ENCODE measurements around the gene PBXIP1.

PBXIP1 gene

DNA sequence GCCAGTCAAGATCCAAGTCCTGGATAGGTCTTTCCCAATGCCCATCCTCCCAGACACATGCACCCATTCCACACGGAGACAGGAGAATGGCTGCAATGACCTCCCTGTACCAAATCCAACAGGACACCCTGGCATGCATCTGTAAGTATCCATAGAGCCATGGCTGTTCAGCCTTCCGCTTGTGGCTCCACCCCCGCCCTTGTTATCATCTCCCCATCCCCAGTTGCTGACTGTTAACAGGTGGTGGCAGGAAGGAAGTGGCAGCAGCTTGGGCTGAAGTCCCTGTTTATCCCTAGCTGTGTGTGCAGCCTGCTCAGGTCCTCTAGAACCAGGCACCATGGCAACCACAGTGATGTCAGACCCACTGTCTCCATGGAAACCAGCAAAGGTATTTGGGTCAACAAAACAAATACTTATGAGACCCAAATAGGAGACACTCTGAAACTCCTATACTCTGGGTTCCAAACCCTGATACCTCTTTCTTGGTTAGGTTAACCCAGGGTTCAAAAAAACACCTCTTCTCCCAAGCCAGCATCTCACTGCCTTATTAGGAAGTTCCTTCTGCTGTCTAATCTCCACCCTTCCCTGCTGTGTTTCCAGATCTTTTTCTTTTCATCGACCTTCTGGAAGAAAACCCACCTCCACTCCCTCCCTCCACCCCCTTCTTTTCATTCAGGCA lies 721 bp downstream of the PBXIP1 start:
- peak; percentile 37 to 91 (median 75) for DNase-seq

DNA sequence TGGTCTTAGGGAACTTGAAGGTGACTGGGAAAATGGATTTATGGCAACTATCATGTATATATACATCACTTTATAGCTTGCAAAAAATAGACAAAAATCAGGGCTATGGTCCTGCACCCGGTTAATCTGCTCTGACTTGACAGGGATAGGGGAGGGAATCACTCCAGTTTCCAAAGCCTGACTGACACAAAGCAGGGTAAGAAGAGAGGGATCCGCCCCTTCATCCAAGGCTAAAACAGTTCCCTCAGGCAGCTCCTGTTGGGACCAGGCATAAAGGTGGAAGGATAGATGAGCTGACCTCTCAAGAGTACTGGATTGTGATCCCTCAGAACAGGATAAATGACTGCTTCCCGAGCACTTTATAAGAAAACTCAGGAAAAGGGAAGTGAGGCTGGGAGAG lies 1.4 kb downstream of the PBXIP1 start:
- peak in 1 of 3 experiments; percentile 37 for DNase-seq

DNA sequence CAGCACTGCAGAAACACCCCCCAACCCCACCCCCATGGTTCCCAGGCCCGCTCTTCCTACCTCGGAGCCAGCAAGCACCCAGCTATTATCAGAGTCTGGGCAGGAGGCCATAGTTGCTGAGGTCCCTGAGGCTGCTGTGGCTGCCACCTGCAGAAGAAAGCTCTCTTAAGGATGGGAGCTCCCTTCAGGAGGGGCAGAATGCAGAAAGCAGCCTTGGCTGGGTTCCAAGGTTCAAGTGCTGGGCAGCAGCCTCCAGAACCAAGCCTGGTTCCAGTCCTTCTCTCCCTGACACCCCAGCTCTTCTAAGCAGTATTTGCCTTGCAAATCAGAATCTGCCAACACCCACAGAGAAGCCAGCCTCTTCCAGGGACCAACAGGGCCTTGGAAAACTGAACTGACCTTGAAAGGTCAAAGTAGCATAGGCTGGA lies 2.3 kb downstream of the PBXIP1 start:
- DNase-seq = peak in 1 of 3 experiments; percentile 8

DNA sequence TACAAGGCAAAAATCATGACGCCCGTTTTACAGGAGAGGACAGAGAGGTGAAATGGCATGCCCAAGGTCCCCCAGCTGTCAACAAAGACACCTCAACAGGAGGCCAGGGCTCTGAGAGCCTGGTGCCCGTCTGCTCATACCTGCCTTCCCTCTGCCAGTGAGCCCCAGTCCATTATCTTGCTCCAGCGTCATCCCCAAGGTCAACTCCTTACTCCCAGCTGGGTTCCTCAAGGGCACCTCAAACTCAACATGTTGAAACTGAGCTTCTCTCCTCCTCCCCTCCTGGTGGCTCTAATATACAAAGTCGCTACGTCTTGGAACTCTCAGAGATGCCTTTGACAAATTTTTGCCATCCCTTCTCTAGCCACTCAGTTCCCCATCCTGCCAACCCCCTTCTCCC lies 3.2 kb downstream of the PBXIP1 start:
- no peak for DNase-seq

DNA sequence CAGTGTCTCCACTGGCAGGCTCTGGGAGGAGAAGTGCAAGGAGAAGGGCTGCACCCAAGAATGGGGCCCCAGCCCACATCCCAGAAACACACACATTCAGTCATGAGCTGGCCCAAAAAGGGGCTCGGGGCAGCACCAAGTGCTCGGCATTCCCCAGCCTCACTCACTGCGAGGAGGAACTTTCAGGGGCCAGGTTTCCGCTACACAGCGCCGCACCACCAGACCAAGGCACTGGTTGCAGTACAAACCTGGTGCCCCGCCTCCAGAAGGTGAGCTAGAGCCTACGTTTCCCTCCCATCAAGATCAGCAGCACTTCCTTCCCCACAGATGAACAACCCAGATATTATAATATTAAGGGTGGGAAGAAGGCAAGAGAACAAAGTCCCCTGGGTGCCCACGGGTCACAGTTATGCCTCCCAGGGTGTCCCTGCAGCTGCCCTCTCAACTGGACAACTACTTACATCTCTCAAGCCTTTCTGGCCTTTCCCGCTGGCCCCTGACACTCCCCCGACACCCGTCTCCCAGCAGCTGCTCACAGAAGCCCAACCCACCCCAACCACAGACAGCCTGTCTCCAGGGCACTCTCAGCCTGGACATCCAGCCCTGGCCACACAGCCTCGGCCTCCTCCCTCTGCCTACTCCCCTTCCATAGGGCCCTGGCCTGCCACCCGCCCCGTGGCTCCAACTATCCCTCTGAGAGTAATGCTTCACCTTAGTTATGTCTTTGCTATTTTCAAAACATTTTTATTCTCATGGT lies 3.8 kb downstream of the PBXIP1 start:
- no peak for DNase-seq

DNA sequence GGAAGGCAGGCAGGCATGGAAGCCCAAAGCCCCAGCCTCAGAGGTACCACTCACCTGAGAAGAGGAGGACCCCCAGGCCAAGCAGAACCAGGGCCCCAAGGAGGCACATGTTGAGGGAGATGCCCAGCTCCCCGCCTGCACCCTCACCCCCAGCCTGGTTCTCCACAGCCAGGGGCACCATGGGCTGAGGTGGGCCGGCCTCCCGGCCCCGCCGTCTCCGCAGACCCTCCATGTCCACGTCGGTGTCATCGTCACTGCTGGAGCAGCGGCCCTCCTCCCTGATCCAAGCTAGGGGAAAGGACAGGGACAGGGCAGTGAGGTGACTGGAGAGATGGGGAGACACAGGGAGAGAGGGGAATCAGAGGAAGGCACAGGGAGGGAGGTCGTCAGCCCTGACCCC lies 7.8 kb downstream of the PBXIP1 start:
- DNase-seq = no peak

DNA sequence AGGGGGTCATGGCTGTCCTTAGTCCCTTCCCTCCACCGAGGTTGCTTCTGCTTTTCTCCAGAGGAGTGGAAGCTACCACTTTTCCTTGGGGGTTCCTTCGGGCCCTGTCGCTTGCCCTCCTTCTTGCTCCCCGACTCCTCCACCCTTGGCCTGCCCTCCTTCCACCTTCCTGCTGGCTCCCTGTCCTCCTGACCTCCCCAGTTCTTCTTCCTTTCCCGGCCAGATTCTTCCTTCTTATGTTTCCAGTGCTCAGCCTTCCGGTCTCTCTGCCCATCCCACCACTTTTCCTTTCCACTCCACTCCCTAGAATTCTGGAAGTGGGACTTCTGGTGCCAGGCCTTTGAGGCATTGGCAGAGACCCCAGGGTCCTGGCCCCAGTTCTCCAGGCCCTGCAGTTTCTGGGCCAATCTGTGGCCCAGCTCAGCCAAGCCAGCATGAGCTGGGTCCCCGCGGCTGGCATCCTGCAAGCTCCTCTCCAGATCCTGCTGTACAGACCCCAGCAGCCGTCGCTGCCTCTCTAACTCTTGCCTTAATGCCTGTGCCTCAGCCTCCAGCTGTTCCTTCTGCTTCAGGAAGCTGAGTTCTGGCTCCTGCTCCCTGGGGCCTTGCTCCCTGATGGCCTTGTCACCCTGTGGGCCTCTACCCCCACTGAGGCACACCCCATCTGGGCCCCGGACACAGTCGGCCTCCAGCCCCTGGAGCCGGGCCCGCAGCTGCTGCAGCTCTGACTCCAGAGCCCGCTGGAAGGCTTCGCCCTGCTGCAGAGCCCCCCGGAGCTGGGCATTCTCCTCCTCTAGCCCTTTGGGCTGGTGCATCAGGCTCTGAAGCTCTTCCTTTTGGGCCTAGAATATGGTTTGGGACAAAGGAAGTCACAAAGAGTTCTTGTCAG lies 9.7 kb downstream of the PBXIP1 start:
- no peak for DNase-seq

DNA sequence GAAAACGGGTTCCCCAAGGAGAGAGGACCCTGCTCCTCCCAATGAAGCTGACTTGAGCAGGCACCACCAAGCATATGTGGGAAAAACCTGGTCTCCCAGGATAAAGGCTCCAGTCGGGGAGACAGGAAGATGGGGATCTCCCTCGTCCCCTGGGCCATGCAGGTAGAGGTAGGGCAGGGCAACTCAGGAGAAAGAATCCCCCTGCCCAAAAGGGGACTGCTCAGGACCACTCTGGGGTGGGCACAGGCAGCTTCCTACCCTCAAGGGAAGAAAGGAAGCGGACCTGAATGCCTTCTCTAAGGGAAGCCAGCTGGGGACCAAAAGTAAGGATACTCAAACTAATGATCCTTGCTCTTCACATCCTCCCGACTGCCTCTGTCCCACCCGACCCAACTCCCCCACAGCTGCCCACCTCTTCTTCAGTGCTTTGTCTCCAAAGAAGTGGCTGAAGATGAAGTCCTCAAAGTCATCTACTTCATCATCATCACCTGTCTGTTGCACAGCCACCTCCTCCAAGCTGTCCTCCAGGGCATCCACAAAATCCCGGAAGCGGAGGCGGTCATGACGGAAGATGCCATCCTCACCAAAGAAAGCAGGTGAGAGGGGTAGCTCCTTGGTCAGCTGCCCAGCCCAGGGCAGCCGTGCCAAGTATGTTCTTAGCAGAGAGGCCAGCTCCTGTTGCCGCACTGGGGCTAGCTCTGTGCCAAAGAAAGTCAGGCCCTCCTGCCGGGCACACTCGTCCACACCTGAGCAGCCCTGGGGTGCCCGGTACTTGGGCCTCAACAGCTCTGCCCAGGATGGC lies 10.5 kb downstream of the PBXIP1 start:
- DNase-seq = no peak

DNA sequence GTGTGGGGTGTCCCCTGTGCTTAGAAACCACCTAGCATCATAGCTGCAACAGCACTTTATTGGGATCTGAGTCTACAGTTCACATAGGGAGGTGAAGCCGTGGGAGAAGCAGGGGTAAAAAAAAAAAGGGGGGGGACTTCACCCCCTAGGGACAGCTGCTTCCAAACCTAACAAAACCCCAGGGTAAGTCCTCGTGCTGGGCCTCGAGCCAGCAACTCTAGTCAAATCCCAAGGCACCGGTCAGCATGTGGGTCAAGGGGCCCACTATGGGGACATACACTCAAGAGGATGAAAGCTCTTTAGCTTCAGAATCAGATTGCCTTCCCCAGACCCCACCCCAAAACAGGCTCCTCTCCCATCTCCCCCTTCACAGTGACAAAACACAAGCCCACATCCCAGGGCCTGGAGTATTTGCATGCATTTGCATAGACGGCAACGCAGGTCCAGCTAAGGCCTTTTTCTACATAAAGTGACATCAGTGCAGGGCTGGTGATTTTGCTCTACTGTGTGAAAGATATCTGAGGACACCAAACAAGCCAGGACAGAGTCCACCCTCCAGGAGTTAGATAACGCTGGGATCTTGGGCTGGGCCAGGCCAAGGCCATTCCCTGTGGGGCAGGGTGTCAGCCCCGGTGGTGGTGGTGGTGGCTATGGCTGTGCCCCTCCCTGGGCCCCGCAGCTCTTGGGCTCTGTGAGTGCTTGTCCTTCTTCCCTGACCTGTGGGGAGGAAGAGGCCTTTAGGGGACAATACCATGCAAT lies 11.3 kb downstream of the PBXIP1 start:
- no peak for DNase-seq

DNA sequence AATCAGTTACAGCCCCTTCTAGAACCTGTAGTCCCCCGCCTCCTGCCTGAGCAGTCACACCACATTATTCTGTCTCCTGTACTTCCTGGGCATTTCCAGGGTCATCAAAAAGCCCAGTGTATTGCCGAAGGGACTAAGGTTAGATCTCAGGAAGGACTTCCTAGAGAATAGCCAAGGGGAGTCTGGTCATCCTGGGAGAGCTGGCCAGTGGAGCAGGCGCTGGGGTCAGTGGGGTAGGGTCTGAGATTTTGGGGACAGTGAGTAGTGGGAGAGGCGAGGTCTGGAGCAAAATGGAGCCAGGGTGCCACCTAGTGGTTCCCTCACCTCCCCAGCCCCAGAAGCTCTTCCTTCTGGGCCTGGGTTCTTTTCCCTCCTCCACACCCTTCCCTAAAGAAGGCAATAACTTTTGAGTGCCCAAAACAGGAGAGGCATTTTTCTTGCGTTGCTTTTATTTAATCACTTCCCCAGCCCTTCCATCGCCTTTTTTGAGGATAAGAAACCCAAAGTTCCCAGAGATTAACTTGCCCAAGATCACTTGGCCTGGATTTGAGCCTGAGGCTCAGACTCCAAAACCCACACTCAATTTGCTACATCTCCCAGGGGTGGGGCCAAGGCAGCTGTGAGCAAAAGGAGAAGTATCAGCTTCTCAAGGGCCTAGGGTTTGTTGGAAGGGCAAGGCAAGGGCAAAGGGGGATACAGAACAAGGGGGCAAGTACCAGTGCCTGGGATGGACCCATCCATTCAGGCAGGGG lies 12.1 kb downstream of the PBXIP1 start:
- peak; percentile 40 to 60 (median 46) for DNase-seq

DNA sequence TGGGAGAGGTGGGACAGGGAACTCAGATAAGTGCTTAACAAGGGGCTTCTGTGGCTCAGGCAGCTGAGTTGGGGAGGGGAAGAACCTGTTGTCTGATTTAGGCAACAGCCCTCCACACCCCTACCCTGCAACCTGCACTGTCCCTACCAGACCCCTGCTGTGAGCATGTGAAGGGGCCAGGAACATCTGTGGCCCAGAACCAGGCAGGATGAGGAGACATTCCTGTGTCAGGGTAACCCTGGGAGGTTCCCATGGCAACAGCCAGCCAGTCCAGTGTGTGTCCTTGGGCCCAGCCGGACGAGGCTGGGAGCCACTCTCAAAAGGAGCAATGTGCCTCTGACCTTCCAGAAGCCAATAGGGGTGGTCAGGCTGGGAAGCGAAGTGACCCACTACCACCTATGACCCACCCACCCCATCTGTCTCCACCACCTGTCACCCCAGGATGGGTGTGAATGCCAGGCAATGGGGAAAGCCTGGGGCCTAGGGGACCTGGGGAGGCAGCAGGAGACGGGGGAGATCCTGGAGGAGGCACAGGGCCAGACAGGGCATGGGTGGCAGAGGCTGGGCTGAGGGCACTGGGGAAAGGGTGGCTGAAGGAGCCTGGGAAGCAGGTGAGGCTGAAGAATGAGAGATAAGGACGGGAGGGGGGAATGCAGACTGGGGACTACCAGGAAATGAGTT lies 14.4 kb downstream of the PBXIP1 start:
- DNase-seq = peak in 1 of 3 experiments; percentile 29

DNA sequence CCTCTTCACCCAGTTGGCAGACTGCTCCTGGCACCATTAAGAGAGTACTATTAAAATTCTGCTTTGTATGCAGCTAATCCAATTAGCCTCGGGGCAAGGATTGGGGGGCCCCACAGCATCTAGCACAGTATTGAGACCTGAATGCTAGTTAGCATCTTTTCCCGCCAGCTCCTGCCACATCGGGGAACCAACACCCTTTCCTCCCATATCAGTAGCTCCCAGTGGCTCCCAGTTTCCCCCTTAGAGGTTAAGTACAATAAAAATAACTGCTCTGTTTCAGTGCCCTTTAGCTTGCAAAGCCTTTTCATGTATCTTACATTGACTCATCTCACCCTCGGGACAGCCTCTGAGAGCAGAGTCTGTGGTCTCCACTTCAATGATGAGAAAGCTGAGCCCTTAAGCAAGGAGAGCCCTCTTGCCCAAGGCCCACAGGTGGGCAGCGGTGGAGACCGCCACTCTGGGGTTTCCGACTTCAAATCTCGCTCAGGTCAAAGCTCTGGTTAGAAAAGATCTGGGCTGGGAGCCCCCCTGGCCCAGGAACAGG lies 15.2 kb downstream of the PBXIP1 start:
- DNase-seq = no peak

DNA sequence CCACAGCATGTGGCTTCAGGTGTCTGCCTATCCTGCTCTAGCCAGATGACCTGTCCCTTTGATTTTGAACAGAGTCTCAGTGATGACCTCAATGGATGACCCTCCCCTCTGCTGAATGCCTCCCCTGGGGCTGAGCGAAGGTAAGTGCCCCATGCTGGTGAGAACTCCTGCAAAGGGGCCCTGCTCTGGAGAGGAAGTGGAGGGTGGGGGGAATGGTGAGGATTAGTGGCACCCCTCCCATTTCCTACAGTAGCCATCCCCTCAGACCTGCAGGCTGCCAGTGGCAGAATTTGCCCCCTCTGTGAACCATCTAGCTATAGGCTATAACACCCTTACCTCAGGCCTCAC lies 15.7 kb downstream of the PBXIP1 start:
- DNase-seq = no peak

DNA sequence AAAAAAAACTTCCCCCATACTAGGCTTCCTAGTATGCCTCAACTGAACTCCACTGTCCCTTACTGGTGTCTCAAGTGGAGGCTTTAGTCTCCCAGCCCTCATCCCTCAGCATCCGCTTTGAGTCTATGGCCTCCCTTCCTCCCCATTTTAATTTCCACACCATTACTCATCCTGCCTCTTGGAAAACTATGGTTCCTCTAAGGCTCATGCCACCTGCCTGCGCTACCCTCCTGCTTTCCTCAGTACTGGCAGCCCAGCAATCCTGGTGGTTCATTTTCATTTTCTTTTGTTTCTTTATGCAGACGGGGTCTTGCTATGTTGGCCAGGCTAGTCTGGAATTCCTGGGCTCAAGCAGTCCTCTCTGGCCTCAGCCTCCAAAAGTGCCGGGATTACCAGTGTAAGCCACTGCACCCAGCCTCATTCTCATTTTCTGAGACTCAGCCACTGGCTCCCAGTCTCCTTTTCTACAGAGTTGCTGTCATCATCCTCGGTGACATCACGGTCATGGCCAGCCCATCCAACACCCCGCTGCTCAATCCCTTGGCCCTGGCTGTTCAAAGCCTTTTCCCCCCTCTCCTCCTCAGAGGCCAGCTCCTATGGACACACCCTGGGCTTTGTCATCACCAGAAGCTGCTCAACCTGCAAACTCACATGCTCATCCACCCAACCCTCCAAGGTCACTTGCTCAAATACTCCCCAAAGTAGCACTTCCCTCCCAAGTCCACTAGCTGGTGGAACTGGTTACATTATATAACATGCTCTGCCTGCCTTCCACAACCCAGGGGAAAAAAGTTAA lies 17.1 kb downstream of the PBXIP1 start:
- no peak for DNase-seq

DNA sequence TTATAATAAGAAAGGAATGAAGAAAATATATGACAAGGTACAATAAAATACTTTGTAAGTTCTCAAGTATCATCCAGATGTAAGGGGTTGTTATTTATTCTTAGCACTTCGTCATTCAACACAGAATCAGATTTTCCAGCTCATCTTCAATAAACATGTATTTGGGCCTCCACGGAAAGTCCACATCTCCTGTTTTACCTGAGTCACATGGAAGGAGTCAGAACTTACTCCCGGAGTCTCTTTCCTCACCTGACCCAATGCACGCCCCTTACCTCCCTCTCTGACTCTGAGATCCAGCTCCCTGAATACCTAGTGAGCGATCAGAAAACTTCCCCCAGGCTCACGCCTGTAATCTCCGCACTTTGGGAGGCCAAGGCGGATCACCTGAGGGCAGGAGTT lies 17.9 kb downstream of the PBXIP1 start:
- DNase-seq = no peak

DNA sequence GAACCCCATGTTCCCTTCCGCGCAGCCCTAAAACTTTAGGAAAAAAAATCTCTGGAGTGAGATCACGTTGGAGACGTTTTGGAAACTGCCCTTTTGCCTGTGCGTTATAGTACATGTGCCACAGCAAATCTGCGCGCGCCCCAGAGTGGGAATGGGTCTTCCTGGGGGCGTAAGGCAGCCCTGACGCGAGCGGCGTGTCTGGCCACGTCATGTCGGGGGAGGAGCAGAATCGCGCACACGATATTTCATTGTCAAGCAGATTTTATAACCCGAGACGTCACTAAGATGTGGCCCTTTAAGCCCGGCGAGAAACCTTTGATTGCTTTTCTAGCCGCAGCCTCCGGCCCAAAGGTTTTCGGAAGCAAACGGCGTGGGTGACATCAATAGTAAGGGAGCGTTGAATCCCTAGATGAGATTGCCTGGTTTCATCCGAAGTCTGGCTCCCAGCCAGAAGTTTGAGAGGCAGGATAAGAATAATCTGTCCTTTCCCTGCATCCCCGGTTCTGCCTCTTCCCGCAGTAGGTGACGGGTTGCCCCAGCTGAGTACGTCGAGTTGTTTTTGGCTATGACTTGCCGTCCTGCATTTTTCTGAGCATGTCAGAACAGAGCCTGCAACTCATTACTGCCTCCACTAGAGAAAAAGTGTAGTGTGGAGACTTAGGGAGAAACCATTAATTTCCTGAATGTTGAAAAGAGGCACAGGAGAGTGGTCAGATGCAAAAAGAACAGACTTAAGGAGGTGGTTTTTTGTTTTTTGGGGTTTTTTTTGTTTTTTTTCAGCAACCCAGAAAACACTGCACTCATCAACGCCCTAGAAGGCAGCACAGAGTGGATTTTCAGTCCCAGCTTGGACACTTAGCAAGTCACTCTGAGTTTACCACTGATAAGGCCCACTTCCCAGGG lies 18.6 kb downstream of the PBXIP1 start:
- peak; percentile 98 to 99 (median 99) for DNase-seq

DNA sequence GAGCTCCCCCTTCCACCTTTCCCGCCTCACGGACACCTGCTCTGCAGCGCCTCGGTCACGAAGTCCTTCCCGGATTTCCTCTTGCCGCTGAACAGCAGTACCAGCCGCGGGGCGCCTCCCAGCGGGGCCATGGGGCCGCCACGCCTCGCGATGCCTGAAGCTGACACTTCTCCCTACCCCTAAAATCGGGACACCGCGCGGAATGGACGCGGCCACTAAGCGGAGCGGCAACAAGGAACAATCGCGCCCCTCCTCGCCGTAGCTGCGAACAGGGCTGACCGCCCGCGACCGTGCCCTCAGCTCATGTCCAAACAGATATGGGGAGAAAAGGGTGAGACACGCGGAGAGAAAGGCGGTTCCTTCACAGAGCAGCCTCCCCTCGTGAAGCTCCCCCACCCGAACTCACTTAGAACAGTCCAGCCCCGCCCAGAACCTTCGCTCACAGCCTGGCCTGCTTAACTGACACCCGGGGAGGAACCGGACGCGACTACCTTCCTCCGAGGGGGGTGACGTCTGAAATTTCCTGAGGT lies 19.3 kb downstream of the PBXIP1 start, which contains the start of gene PMVK:
Gene PMVK, minus strand, starts transcription at position 165 of the 530 bp plus-strand sequence. Its CDS starts 34 bp downstream, at position 131.
- peak; percentile 98 to 99 (median 99) for DNase-seq

Data from NCI-H1417 (cell line).